Smooth muscle cell (in vitro differentiated cells): ENCODE measurements around the gene KLHL29. TPM values are rescaled to one million over a fixed set of nuclear protein-coding genes. Genes with fewer than 3 reads are reported as not detected.

Experiments used
- DNase-seq: peaks from one replicate; lab custom pipeline; 2025; ENCODE audit not compliant: unreplicated experiment; lab: John Stamatoyannopoulos, UW
- H2AFZ ChIP-seq: fragments of 200-600 bp; sonication (generic); 2 replicates; pipeline ENCODE4 v1.6.0; 2016; ENCODE audit warnings: antibody characterized with exemption, low read depth, mild to moderate bottlenecking
- H3F3A ChIP-seq: fragments of 200-600 bp; sonication (generic); 2 replicates; pipeline ENCODE4 v1.6.0; 2017; ENCODE audit warnings: antibody characterized with exemption, low read depth
- H3K27ac ChIP-seq: fragments of 200-600 bp; sonication (generic); 2 replicates; pipeline ENCODE4 v1.5.1; 2016; ENCODE audit warnings: low read depth, mild to moderate bottlenecking
- H3K27me3 ChIP-seq: fragments of 200-600 bp; sonication (generic); 2 replicates; pipeline ENCODE4 v1.6.1; 2016; ENCODE audit warnings: low read depth, mild to moderate bottlenecking
- H3K36me3 ChIP-seq: fragments of 200-600 bp; sonication (generic); 2 replicates; pipeline ENCODE4 v1.5.1; 2016; ENCODE audit warnings: low read depth
- H3K4me1 ChIP-seq: fragments of 200-600 bp; sonication (generic); 2 replicates; pipeline ENCODE4 v1.5.1; 2016; ENCODE audit warnings: low read depth
- H3K4me2 ChIP-seq: fragments of 200-600 bp; sonication (generic); 2 replicates; pipeline ENCODE4 v1.6.0; 2016; ENCODE audit warnings: mild to moderate bottlenecking
- H3K4me3 ChIP-seq: fragments of 200-600 bp; sonication (generic); 2 replicates; pipeline ENCODE4 v1.5.1; 2016; ENCODE audit warnings: mild to moderate bottlenecking
- H3K79me2 ChIP-seq: fragments of 200-600 bp; sonication (generic); 2 replicates; pipeline ENCODE4 v1.6.0; 2016; ENCODE audit warnings: low read depth, mild to moderate bottlenecking
- H3K9ac ChIP-seq: fragments of 200-600 bp; sonication (generic); 2 replicates; pipeline ENCODE4 v1.6.0; 2016; ENCODE audit warnings: low read depth
- H3K9me3 ChIP-seq: fragments of 200-600 bp; sonication (generic); replicated peaks from 2 replicates; pipeline ENCODE4 v1.5.1; 2016; ENCODE audit warnings: low read depth
- H4K20me1 ChIP-seq: fragments of 200-600 bp; sonication (generic); 2 replicates; pipeline ENCODE4 v1.6.0; 2016; ENCODE audit warnings: low read depth
- WGBS: methylation state at CpG from one replicate; pipeline ENCODE4 v1.1.7; 2016; ENCODE audit warnings: low lambda C conversion rate; 5-methylcytosine and 5-hydroxymethylcytosine counted together
- polyA plus RNA-seq: library from polyadenylated mRNA; unstranded; fragments of >200 nt; fragmentation: Nextera tagmentation; extraction: Ambion mirVana; gene quantifications from 2 replicates; pipeline ENCODE4 v1.2.1, GENCODE V29; 2016
- total RNA-seq: library from RNA; depleted of rRNA; stranded (reverse); fragments of >200 nt; gene quantifications from 2 replicates; pipeline ENCODE4 v1.2.3, GENCODE V29; 2014
- TF ChIP-seq, protein P1 (sequence below): fragments of 200-600 bp; sonication (generic); IDR thresholded peaks from 2 replicates; pipeline ENCODE4 v1.5.1; 2017; ENCODE audit warnings: borderline replicate concordance, mild to moderate bottlenecking, antibody characterized with exemption; ENCODE audit not compliant: insufficient read depth, poor library complexity, severe bottlenecking

The KLHL29 gene
- total and polyA plus RNA-seq, 2 experiments from 2014 or later: 3.1 to 6.6 TPM

DNA sequence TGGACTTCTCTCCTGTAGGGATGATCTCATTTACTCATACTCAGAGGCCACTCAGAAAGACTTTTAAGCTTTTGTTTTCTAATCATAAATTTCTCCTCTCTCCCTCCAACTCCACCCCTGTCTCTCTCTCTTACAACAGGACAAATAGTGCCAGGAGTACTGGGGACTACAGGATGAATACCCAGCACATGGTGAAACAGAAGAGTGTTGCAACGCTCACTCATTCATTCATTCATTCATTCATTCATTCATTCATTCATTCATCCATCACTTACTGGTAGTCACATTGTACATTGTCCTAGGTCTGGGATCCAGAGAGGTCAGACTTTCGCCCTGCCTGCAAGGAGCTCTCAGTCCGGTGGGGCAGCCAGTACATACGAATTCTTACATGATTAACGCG is 97.6 kb downstream of the KLHL29 start:
- no peaks in the 10 kb centered on the region for H3F3A ChIP-seq
- no peaks in the 10 kb centered on the region for H3K9me3 ChIP-seq
- no peak overlapping the region for H3K9ac ChIP-seq
- DNase-seq: no peak
- H3K27me3 ChIP-seq: no peaks in the 10 kb centered on the region
- H3K4me2 ChIP-seq: no peak overlapping the region
- H2AFZ ChIP-seq: no peak overlapping the region
- no peaks in the 10 kb centered on the region for H3K36me3 ChIP-seq
- no peaks in the 10 kb centered on the region for H3K4me1 ChIP-seq
- TF ChIP-seq, protein P1, sequence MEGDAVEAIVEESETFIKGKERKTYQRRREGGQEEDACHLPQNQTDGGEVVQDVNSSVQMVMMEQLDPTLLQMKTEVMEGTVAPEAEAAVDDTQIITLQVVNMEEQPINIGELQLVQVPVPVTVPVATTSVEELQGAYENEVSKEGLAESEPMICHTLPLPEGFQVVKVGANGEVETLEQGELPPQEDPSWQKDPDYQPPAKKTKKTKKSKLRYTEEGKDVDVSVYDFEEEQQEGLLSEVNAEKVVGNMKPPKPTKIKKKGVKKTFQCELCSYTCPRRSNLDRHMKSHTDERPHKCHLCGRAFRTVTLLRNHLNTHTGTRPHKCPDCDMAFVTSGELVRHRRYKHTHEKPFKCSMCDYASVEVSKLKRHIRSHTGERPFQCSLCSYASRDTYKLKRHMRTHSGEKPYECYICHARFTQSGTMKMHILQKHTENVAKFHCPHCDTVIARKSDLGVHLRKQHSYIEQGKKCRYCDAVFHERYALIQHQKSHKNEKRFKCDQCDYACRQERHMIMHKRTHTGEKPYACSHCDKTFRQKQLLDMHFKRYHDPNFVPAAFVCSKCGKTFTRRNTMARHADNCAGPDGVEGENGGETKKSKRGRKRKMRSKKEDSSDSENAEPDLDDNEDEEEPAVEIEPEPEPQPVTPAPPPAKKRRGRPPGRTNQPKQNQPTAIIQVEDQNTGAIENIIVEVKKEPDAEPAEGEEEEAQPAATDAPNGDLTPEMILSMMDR: no peak
- 95% methylated on average over 6 of the region's 6 CpGs for WGBS
- H3K79me2 ChIP-seq: no peaks in the 10 kb centered on the region
- no peak overlapping the region for H3K4me3 ChIP-seq
- peaks cover 27% of the 10 kb centered on the region for H4K20me1 ChIP-seq
- no peak overlapping the region for H3K27ac ChIP-seq

DNA sequence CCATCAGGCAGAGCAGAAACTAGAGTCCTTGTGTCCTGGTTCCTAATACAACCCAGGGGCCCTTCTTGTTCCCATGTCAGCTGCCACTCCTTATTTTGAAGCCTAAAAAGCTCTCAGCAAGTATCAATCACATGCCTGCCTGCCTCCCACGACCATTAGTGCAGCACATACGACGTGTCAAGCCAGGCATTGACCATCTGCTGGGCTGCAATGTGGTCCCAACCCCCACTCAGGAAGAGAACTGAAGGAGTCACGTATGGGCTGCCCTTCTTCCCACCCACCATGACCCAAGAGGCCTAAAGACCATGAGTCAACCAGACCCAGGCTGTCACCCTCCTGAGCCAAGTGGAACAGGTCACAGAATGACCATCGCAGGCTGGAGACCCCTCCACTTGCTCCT is 98.8 kb downstream of the KLHL29 start:
- Histone ChIP-seq H3K36me3 (no peaks in the 10 kb centered on the region), H3K27ac (no peak overlapping the region), H4K20me1 (peaks cover 37% of the 10 kb centered on the region), H3F3A (no peaks in the 10 kb centered on the region), H3K9ac (no peak overlapping the region), H3K4me3 (no peak overlapping the region), H3K9me3 (no peaks in the 10 kb centered on the region), H3K4me2 (no peak overlapping the region), H3K27me3 (no peaks in the 10 kb centered on the region), H2AFZ (no peak overlapping the region), H3K4me1 (no peaks in the 10 kb centered on the region), H3K79me2 (no peaks in the 10 kb centered on the region)
- DNase-seq: no peak
- TF ChIP-seq, protein P1: no peak
- WGBS: 84% methylated on average over 5 of the region's 5 CpGs

DNA sequence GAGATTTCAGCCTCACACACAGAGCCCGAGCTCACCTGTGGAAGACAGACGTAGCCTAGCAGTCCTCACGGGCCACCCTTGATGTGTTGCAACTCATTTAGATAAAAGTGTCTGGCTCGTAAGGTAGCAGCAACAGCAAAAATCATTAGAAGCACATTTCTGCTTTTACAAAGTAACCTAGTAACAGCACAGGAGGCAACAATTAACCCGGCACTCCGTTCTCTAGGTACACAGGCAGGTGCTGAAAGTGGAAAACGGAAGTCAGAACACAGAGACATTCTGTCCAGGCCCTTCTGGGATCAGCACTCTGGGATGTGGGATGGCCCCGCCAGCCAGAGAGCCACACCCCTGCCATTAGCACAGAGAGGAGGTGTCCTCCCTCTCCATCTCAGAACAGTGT is 99.3 kb downstream of the KLHL29 start:
- Histone ChIP-seq H3K36me3 (no peaks in the 10 kb centered on the region), H3K27me3 (no peaks in the 10 kb centered on the region), H4K20me1 (peaks cover 38% of the 10 kb centered on the region), H3K9ac (no peak overlapping the region), H3K4me2 (no peak overlapping the region), H3K4me1 (no peaks in the 10 kb centered on the region), H2AFZ (no peak overlapping the region), H3F3A (no peaks in the 10 kb centered on the region), H3K79me2 (no peaks in the 10 kb centered on the region), H3K4me3 (no peak overlapping the region), H3K27ac (no peak overlapping the region), H3K9me3 (no peaks in the 10 kb centered on the region)
- no peak for DNase-seq
- TF ChIP-seq, protein P1: no peak
- WGBS: 93% methylated on average over 8 of the region's 8 CpGs

DNA sequence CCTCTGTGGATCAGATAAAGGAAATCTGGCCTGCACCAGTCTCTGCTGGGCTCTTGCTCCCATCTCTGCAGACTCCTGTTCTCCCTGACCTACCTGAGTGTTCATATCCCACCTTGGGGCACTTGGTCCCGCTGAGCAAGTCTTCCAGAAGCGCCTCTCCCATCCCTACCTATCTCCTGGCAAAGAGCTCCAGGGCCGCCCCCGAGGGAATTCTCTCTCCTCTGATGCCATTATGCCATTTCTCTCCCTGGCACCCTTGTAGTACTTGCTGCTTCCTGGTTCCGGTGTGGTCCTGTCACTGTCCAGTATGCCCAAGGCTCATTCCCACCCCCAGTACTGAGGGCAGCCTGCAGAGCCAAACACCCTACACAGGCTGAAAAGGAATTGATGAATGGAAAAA is 99.8 kb downstream of the KLHL29 start:
- 76% methylated on average over 5 of the region's 5 CpGs for WGBS
- Histone ChIP-seq H3K27ac (no peak overlapping the region), H3K36me3 (no peaks in the 10 kb centered on the region), H3K79me2 (no peaks in the 10 kb centered on the region), H3K4me3 (no peak overlapping the region), H4K20me1 (peaks cover 43% of the 10 kb centered on the region), H3K4me1 (peaks cover under 1% of the 10 kb centered on the region), H3K9ac (no peak overlapping the region), H3F3A (no peaks in the 10 kb centered on the region), H3K27me3 (no peaks in the 10 kb centered on the region), H2AFZ (no peak overlapping the region), H3K9me3 (no peaks in the 10 kb centered on the region), H3K4me2 (no peak overlapping the region)
- no peak for DNase-seq
- TF ChIP-seq, protein P1: no peak
